Activated gamma-delta T cell treated with Interleukin-2 at 50 U/mL for 16 hours (primary cell): ENCODE data around the gene GCN1.
"Not testable (repeated sequence)": the region's sequence is repeated elsewhere in the genome, so short reads cannot be mapped to it uniquely, and the experiment has no call there.

Source experiments
- DNase-seq: peaks from one replicate; pipeline ENCODE4 v3.0.0-alpha.2; 2020

GCN1 gene

DNA sequence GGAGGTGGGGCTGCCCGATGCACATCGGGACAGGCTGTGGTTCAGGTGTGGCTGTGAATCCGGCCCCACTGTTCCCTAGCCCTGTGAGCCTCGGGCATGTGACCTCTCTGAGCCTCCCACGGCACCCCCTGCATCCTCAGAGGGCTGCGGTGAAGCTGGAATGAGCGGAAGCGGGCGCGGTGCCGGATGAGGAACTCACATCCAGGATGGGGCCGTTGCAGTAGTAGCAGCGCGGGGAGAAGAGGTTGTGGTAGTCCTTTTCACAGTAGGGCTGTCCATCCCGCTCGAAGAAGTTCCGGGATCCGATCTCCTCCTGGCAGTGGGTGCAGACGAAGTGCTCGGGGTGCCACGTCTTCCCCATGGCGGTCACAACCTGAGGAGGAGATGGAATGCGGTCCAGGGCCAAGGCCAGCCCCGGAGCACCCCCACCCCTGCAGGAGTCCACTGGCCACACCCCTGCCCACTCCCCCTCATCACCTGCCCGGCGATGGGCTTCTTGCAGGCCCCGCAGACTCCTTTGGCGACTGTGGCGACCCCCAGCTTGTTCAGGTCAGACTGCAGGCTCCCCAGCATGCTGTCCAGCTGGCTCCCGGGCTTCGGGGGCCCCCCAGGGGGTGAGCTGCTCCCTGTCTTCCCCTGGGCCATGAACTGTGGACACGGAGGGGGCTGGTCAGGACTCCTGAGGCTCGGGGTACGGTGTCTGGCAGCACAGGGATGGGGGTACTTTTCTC is 20.3 kb upstream of the GCN1 start:
- DNase-seq, result no peak

DNA sequence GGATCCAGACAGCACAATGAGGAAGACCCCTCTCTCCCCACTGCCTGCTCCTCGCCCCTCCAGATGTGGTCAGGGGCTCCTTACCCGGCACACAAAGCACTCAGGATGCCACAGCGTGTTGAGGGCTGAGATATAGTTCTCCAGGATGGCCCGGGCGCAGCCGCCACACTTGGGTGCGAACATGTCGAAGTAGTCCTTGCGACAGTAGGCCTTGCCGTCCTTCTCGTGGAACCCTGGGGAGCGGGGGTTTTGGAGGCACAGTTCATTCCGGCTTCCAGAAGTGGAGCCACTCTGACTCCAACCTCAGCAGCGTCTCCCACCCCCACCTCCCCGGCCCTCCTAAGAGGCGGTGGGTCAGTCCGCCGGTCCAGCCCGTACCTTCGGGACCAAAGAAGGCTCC is 19.2 kb upstream of the GCN1 start:
- DNase-seq, result no peak

DNA sequence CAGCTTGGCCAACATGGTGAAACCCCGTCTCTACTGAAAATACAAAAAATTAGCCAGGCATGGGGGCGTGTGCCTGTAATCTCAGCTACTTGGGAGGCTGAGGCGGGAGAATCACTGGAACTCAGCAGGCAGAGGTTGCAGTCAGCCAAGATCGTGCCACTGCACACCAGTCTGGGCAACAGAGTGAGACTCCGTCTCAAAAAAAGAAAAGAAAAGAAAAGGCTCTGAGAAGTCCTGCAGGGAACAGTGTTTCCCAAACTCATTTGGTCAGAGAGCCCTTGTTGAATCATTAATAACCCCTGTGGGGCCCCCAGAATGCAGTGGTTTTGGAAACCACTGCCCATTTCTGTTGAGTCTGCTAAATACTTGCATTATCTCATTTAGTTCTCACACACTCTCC is 18.7 kb upstream of the GCN1 start:
- not testable (repeated sequence) for DNase-seq

DNA sequence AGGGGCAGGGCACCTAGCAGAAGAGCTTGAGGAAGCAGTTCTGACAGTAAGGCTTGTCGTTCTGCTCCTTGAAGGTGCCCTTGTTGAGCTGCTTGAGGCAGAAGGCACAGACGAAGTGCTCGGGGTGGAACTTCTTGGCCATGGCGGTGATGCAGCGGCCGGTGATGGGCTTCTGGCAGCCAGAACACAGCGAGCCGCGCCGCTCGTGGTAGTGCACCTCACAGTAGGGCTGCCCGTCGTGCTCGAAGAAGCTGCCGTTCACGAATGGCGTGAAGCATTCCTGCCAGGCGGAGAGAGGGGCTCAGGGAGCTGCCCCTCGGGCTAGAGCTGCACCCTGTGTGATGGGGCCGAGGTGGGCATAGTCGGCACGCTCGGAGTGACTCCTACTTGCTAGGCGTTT is 17.8 kb upstream of the GCN1 start:
- DNase-seq, result no peak

DNA sequence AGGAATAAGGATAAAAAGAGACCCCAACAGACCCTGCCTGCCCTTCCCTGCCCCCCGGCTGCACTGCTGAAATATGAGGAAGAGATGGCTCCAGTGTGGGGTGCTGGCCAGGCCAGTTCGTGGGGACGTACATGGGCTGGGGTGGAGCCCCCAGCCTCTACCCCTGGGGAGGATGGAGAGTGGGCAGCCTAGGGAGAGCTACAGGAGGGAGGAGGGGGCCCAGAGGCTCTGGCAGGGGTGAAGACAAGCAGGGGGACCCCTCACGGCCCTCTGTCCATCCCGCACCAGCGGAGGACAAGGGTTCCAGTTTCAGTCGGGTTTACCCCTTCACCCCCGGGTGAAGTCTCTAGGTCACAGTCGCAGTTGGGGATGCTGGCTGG is 17.4 kb upstream of the GCN1 start:
- DNase-seq, result no peak

DNA sequence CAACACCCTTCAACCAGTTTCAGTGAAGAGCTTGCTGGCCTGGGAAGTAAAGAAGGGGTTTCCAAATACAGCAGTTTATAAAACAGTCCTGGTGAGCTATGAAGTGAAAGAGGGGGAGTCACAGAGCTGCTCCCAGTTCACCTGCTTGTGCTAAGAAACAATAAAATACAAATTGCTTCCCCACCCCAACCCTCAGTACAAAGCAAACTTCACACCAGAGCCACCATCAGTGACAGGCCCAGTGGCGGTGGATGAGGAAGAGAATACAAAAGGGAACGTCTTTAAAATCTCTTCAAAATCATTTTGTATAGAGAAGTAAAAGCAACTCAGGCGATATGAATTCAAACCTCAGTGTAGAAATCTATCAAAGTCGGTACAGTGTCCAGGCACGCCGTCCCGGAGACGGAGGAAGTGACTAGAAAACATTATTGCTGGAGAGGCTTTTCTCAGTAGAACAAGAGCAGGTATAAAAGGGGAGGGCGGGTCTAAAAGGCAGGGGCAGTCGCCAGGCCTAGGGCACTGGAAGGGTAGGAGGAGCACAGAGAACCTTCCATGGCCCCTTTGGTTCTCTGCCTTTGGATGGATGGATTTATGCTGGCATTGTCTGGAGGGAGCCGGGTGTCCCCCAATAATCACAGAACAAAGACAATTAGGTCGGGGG is 16.9 kb upstream of the GCN1 start:
- no peak for DNase-seq

DNA sequence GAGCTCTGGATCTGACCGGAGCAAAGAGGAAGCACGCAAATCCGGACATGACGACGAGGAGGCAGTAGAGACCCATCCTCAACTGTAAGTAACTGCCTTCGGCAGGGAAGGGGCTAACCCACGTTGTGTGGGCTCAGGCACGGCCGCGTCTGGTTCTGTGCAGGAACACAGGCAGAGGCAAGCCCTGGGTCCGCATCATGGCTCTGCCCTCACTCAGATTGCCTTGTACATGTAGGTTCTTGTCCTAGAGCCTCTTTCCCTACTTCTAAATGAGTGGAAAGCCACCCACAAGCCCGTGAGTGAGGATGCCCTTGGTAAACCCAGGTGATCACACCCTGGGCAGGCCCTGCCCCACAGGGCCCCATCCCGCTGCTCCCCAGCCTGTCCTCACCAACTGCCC is 15.3 kb upstream of the GCN1 start:
- DNase-seq, result no peak

DNA sequence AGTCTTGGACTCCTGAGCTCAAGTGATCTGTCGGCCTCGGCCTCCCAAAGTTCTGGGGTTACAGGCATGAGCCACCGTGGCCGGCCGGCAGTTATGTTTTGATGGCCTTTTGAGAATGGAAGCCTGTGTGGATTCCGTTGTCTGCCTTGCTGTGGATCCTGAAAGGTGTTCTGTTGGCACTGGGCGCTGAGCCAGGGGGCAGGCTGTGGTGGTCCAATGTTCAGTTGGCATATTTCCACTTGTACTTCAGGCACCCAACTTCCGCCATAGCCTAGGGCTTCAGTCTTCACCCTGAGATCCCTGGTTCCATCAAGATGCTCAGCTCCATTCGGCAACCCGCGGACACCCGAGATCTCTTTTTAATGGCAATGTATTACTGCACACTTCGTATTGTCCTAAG is 12.7 kb upstream of the GCN1 start:
- DNase-seq, result no peak

DNA sequence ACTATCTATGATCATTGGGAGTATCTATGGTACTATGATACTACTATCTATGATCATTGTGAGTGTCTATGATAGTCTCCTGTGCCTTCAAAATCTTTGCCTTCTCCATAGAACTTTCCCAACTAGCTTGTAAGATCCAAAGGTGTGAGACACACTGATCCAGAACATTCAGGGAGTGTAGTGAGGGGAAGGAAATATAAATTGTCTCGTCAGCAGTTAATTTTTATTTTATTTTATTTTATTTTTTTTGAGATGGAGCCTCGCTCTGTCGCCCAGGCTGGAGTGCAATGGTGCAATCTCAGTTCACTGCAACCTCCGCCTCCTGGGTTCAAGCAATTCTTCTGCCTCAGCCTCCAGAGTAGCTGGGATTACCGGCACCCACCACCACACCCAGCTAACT is 12.3 kb upstream of the GCN1 start:
- DNase-seq, result not testable (repeated sequence)

DNA sequence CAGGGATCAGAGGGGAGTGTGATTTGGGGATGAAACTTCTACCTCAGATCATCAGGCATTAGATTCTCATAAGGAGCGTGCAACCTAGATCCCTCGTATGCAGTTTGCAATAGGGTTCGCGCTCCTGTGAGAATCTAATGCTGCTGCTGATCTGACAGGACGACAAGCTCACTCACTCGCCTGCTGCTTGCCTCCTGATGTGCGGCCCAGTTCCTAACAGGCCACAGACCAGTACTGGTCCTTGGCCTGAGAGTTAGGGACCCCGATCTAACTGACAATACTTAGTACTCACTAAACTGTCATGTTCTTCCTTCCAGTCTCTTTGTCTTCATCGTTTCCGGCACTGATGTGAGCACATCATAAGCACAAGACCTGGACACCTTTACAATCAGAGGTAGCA is 11.7 kb upstream of the GCN1 start:
- no peak for DNase-seq

DNA sequence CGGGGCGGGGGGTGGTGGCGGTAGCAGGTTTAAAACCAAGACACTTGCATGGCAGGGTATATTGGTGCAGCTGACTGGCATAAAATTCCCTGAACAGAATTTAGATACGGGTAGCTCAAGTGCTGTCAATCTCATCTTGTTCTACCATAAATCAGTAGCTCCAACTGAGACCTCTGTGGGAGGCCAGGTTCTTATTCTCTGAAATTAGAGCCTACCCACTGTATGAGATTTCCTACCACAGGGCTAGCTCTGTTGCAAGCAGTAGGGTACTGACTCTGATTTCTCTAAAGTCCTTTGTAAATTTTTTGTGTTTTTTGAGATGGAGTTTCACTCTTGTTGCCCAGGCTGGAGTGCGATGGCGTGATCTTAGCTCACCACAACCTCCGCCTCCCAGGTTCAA is 9.7 kb upstream of the GCN1 start:
- DNase-seq, result no peak

DNA sequence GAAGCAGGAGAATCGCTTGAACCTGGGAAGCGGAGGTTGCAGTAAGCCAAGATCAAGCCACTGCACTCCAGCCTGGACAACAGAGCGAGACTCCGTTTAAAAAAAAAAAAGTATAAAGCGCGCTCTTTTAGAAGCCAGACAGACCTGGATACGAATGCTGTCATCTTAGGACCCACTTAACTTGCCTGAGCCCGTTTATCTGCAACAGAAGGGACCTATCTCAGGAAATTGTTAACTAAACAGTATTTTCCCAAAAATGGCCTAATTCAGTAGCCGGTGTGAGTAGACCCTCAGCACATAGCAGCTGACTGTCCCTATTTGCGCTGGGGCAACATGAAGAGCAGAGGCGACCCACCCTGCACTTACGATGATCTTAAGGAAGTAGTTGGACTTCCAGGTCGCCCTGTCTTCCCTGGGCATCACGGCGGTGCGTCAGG is 5.9 kb upstream of the GCN1 start:
- DNase-seq, result no peak

DNA sequence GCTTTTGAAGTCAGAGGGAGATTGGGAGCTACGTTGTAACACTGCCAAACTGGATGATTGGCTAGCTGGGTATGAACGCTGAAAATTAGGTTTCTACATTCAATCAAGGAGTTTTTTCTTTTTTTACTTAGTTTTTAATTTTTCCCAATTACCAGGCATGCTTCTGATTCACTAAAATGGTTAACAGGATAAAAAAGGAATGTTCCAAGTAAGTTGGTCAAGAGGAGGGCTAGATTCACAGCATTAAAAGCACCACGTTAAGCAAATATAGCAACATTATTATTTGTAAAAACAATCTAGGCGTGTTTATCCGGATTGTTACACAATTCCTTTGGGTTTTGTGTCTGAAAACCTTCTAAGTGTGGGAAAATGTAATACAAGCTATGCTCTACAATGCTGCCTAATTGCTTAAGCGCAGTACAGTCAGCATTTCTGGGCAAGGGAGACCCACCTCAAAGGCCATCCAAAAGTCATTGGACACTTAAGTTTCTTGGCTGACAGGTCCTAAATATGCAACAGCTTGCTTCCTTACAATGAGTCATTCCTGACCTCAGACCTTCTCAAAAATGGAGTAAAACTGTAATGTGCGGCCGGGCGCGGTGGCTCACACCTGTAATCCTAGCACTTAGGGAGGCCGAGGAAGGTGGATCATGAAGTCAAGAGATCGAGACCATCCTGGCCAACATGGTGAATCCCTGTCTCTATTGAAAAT is 5.2 kb upstream of the GCN1 start:
- no peak for DNase-seq

DNA sequence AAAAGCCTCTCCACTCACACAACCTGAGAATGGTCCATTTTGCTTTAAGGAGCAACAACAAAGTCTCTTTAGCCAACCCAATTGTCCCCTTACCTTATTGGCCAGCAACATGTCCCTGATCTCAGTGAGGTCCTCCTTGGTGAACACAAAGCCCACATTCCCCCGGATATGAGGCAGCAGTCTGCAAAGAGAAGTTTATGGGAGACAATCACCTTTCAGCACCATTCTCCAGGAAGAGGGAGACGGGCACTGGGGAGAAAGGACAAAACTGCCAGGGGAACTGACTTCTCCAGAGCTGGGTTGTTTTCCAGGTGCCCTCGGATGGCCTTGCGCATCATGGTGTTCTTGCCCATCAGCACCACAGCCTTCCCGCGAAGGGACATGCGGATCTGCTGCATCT is 4.5 kb upstream of the GCN1 start:
- DNase-seq, result no peak

DNA sequence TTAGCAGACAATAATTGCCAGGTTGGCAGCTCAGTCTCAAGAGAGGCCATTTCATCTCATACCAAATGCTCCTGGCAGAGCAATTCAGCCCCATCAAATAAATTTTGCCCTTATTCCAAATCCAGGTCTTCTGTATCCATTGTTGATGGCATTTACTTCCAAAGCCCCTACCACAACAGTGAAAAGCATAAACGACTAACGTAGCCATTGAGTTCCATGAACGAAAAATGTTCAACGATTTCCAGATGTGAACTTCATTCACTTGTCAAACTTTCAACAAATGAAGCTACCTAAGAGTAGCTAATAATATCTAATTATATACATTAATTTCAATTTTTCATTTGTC is 3.0 kb upstream of the GCN1 start:
- no peak for DNase-seq

DNA sequence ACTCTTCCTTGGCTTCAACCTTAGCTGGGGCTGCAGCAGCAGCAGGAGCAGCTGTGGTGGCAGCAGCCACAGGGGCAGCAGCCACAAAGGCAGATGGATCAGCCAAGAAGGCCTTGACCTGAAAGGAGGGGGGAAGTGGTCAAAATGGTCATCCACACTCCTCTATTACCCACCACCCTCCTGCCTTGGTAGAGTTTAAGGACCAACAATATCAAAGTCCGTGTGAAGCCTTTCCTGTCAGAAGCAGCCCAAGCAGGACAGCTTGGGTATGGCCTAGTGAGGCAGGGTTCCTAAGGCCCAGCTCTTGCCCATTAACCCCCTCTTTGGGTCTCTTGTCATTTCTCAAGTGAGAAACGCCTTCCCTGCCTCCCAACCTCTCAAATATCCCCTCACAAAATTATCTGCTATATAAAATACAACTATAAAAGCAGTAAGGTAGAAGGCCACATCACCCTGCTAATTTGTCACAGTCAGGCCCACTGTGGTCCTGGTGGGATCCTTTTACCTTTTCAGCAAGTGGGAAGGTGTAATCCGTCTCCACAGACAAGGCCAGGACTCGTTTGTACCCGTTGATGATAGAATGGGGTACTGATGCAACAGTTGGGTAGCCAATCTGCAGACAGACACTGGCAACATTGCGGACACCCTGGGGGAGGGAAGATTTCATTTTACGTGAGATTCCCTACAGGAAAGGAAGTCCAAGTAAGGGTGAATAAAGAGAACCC is 2.5 kb upstream of the GCN1 start:
- DNase-seq, result not testable (repeated sequence)

DNA sequence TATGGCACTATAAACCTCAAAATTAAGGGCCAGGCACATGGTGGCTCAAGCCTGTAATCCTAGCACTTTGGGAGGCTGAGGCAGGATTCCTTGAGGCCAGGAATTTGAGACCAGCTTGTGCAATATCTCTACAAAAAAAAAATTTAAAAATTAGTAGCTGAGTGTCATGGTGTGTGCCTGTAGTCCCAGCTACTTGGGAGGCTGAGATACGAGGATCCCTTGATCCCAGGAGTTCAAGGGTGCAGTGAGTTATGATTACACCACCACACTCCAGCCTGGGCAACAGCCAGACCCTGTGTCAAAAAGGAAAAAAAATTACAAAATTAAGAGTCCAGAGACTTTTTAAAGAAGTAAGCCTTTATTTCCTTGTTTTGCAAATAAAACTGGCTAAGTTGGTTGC is 1.8 kb upstream of the GCN1 start:
- DNase-seq, result no peak

DNA sequence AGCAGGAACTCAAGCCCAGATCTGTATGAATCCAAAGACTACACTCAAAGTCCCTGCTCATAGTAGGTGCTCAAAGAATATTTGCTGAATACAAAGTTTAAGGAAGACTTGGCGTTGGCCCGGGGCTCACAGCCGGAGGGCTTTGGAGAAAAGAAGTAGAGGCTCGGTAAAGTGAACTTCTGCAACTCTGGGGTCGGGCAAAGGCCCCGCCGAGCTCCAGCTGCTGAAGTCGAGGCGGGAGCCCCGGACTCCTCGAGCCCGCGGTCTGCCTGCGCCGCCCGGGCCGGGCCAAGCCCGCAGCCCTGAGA is 335 bp downstream of the GCN1 start:
- no peak for DNase-seq

DNA sequence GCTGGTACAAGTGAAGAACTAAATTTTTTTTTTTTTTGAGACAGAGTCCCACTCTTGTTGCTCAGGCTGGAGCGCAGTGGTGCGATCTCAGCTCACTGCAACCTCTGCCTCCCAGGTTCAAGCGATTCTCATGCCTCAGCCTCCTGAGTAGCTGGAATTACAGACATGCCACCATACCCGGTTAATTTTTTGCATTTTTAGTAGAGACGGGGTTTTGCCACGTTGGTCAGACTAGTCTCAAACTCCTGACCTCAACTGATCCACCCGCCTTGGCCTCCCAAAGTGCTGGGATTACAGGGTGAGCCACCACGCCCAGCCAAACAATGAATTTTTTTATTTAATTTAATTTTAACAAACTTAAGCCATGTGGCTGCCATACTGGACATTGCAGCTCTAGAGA is 1.2 kb downstream of the GCN1 start:
- not testable (repeated sequence) for DNase-seq

DNA sequence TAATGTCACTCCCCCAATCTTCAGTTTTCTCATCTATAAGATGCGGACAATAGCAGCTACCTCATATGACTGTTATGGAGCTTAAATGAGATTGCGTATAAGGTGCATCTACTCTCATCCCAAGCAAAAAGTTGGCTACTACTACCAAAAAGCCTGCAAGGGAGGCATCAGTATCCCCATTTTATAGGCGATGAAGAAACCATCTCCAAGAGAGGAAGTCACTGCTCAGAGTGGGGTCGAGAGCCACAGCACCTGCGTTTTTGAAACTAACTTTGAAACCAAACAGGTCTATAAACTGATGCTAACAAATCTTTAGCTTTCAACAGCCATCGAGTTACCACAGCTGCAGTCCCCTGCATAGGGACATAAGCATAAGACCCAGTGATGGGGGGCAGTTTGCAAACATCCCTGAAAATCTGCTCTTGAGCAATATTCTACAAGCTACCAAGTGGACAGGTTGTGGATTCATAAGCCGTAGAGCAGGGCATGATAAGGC is 3.5 kb downstream of the GCN1 start:
- DNase-seq, result no peak

DNA sequence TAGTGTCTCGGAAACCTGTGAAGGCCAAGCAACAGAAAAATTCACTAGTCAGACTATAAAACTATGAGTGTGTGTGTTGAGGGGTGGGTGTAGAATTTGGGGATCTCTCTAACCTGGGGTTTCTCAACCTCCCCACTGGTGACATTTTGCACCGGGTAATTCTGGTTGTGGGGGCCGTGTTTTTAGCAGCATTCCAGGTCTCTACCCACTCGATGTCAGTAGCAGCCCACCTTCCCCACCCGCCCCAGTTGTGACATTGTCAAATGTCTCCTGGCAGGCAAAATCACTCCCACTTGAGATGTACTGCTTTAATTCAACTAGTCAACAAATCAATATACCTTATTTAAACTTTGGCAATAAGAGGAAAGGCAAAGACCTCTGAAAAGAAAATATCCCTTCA is 4.1 kb downstream of the GCN1 start:
- no peak for DNase-seq

DNA sequence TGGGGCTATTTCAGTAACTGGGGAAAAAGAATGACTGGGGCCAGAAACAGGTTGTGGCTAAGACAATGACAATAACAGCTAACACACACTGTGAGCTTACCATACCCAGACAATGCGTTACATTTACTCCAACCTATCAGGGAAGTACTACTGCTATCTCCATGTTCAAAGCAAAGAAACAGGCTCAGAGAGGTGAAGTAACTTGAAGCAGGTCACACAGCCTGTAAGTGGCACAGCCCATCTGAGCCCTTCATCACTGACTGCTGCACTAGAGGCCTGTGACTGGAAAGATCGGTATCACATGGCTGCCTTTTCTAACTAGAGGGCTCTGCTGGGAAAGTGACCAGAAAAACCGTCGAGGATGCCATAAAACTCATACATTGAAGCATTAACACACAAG is 7.9 kb downstream of the GCN1 start:
- DNase-seq, result no peak

DNA sequence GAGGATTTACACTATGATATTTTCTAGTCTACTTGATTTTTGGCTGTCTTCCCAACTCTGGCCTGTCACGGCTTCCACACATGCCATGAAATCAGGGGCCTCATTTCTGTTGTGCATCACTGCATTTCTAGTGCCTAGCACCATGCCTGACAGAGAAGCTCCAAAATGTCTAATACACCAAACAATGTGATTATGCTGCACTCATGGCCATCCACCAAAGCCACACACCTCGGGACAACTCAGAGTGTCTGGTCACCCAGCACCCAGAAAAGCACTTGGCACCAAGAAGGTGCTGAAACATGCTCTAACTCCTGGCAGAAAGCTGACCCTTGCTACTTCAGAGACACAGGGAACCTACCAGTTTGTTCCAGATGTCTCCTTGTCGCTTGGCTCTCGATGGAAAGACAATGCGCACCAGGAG is 11.3 kb downstream of the GCN1 start:
- no peak for DNase-seq
